ENCODE data around the gene CDK11A. TPM values are rescaled to one million over a fixed set of nuclear protein-coding genes. Genes with fewer than 3 reads are reported as not detected.
"Not testable (repeated sequence)": the region's sequence is repeated elsewhere in the genome, so short reads cannot be mapped to it uniquely, and the experiment has no call there.

CDK11A gene
- total RNA-seq, 2 donors from 2014 or later: 35.8 to 38.9 TPM

GRCh38 chr1:1748686-1749321 is 24.6 kb upstream of the CDK11A start:
- no peak for DNase-seq
- no peak for ATAC-seq
- no peak overlapping the region for H3K4me3 ChIP-seq
- no peaks in the 10 kb centered on the region for H3K9me3 ChIP-seq
- WGBS, 2 donors: 79 to 86% methylated on average over 13 to 16 of the region's 18 CpGs
- intact Hi-C loops (cut with DNase I): no loop called here
- no peaks in the 10 kb centered on the region for H3K4me1 ChIP-seq
- H3K36me3 ChIP-seq (replicated peaks in 1 of 2; ENCODE audit: insufficient read depth in 1 of 2, low read depth in 2 of 2): peaks cover 0 to 8% of the 10 kb centered on the region in 2 donors
- TF ChIP-seq CTCF (IDR thresholded peaks at IDR 0.05): no peak
- no peak for TF ChIP-seq POLR2A (IDR thresholded peaks at IDR 0.05)
- H3K27ac ChIP-seq: no peak overlapping the region
- H3K27me3 ChIP-seq: no peaks in the 10 kb centered on the region

GRCh38 chr1:1746566-1746909 is 22.4 kb upstream of the CDK11A start:
- H3K27me3 ChIP-seq; DNase-seq; H3K9me3 ChIP-seq; H3K36me3 ChIP-seq (replicated peaks in 1 of 2; ENCODE audit: insufficient read depth in 1 of 2, low read depth in 2 of 2); H3K4me1 ChIP-seq; H3K4me3 ChIP-seq; intact Hi-C loops (cut with DNase I): not testable (repeated sequence)
- peak overlapping the region; percentile 61 to 93 (median 81) for H3K27ac ChIP-seq
- TF ChIP-seq CTCF (IDR thresholded peaks at IDR 0.05): peak in 1 of 7 experiments; percentile 3
- TF ChIP-seq POLR2A (IDR thresholded peaks at IDR 0.05): peak in 1 of 3 donors; percentile 12
- ATAC-seq: peak; percentile 92
- no CpG with 5 or more reads among the region's 35 CpGs for WGBS, 2 donors

GRCh38 chr1:1745651-1746565 is 21.8 kb upstream of the CDK11A start:
- 0% methylated on average over 24 of the region's 101 CpGs; no CpG with 5 or more reads in 1 of the 2 donors for WGBS, 2 donors
- peak; percentile 87 for ATAC-seq

DNA sequence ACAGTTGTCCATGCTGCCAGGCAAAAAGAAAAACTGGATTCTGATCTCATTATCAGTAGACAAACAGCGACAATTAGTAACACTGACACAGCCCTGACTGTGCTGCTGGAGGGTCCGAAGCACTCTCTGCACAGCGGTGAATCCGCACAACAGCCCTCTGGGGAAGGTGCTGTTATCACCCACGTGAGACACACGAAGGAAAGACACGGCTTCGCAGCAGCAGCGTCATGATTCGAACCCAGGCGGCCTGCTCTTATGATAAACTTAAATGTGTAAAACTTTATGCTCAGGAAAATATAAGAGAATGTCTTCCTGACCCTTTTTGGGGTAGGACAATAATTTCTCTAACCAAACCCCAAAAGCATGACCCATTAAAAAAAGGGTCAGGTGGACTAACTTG is 18.4 kb upstream of the CDK11A start:
- not testable (repeated sequence) for H3K9me3 ChIP-seq

More at GRCh38 chr1:1745651-1746565, 21.8 kb upstream of the CDK11A start:
- intact Hi-C loops (cut with DNase I); H3K4me1 ChIP-seq; H3K9me3 ChIP-seq; H3K27me3 ChIP-seq; H3K36me3 ChIP-seq (replicated peaks in 1 of 2; ENCODE audit: insufficient read depth in 1 of 2, low read depth in 2 of 2): not testable (repeated sequence)
- H3K27ac ChIP-seq: peak overlapping the region; percentile 61 to 93 (median 81)
- TF ChIP-seq POLR2A (IDR thresholded peaks at IDR 0.05) (peak in 1 of 3 donors; percentile 18), CTCF (IDR thresholded peaks at IDR 0.05) (peak in 4 of 7 experiments; percentile 40 to 64 (median 53))
- peak; percentile 46 to 91 (median 84) for DNase-seq
- H3K4me3 ChIP-seq: peak overlapping the region in 1 of 2 donors; percentile 2

DNA sequence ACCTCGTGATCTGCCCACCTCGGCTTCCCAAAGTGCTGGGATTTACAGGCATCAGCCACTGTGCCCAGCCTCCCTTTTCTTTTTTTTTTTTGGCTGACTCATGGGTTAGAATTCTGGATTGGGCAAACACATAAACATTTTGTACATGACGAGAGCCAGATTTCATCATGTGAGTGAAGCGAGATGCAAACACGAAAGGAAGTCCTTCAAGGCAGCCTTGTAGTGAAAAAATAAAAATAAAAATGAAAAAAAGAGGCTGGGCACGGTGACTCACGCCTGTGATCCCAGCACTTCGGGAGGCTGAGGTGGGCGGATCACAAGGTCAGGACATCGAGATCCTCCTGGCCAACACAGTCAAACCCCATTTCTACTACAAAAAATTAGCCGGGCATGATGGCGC is 16.9 kb upstream of the CDK11A start:
- ATAC-seq: not testable (repeated sequence)

More for the DNA sequence above, 18.4 kb upstream of the CDK11A start:
- intact Hi-C loops (cut with DNase I); ATAC-seq; H3K27ac ChIP-seq; H3K4me3 ChIP-seq; DNase-seq; H3K4me1 ChIP-seq; H3K27me3 ChIP-seq; H3K36me3 ChIP-seq (replicated peaks in 1 of 2; ENCODE audit: insufficient read depth in 1 of 2, low read depth in 2 of 2): not testable (repeated sequence)
- WGBS, 2 donors: 83 to 91% methylated on average over 8 to 11 of the region's 11 CpGs

GRCh38 chr1:1738799-1739337 is 14.7 kb upstream of the CDK11A start:
- H3K27ac ChIP-seq; H3K4me1 ChIP-seq; DNase-seq; ATAC-seq; H3K9me3 ChIP-seq; H3K27me3 ChIP-seq; intact Hi-C loops (cut with DNase I); H3K4me3 ChIP-seq; H3K36me3 ChIP-seq (replicated peaks in 1 of 2; ENCODE audit: insufficient read depth in 1 of 2, low read depth in 2 of 2): not testable (repeated sequence)
- 100% methylated on average over 3 of the region's 22 CpGs; no CpG with 5 or more reads in 1 of the 2 donors for WGBS, 2 donors

More for the DNA sequence above, 16.9 kb upstream of the CDK11A start:
- H3K36me3 ChIP-seq (replicated peaks in 1 of 2; ENCODE audit: insufficient read depth in 1 of 2, low read depth in 2 of 2); H3K4me3 ChIP-seq; intact Hi-C loops (cut with DNase I); H3K9me3 ChIP-seq; DNase-seq; H3K27ac ChIP-seq; H3K4me1 ChIP-seq; H3K27me3 ChIP-seq: not testable (repeated sequence)
- 80 to 89% methylated on average over 12 of the region's 12 CpGs for WGBS, 2 donors

DNA sequence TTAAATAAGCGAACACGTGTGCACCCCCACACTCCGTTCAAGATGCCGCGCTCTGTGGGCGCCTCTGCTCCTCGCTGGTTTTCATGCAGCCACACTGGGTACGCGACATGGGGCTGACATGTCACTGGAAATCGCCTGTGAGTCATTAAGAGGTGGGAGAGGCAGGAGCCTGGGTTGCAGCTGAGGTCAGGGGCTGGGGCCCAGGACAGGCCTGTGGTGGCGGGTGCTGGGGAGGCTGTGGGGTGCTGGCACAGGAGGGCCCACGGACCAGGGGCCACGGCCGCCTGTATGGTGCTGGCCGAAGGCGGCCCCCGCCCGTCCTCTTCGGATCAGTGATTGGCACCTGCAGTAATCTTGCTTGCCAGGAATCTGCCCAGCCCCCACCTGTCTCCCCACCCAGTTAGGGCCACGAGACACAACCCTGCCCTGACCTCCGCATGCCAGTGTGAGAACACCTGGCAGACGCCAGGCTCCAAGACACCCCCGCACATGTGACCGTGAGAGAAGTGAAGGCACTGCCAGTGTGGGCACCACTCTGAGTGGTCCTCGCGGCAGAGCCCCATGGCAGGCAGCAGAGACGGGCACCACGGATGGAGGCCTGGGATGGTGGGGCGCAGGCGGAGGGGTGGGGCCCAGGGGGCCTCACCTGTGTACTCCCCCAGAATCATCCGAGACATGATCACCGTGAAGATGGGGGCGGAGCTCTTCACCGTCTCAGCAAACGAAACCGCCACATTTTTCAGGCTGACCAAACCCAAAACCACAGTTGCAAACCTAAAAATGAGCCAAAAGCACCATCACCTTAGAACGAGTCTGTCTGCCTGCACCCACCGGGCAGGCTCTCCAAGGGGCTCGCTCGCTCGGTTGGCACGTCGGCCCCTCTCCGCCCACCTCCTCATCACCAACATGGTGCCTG is 13.8 kb upstream of the CDK11A start:
- intact Hi-C loops (cut with DNase I); H3K27ac ChIP-seq; H3K9me3 ChIP-seq; H3K4me1 ChIP-seq; H3K4me3 ChIP-seq; H3K27me3 ChIP-seq; H3K36me3 ChIP-seq (replicated peaks in 1 of 2; ENCODE audit: insufficient read depth in 1 of 2, low read depth in 2 of 2); ATAC-seq: not testable (repeated sequence)
- DNase-seq: peak in 1 of 4 donors; percentile 9
- WGBS, 2 donors: 90 to 93% methylated on average over 4 to 21 of the region's 44 CpGs

Measured in body of pancreas (tissue), 4 donors.